ENCODE measurements around the gene SMARCAL1.

DNA sequence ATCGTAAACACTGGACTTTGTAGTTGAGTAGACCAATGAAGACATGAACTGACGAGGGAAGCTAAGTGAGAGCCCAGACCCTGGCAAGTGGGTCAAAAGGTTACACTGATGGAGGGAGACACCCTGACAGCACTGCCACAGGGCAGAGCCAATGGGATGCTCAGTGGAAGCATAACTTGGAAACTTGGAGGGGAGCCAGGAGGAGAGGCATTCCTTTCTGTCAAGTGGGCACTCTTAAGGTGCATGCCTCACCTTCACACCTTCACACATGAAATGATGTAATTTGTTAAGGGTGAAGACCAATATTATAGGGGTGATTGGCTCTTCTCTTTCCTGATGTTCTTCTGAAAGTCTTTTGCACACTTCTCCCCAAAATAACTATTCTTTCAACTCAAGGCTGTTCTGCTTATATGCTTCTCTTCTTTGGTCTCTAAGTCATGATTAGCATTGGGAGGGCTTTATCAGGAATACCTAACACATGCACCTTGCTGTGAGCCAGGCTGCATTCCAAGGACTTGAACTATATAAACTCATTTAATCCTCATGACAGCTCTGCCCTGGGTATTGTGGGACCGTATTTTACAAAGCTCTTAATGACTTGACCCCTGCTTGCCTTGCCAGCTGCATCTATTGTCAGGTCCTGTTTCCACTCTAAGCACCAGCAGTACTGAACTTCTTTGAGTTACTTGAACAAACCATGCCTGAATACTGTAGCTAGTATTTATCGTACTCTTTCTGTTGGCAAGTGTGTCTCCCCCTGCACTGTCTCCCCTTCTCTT lies 105.4 kb downstream of the SMARCAL1 start:
- TF ChIP-seq, protein P1, sequence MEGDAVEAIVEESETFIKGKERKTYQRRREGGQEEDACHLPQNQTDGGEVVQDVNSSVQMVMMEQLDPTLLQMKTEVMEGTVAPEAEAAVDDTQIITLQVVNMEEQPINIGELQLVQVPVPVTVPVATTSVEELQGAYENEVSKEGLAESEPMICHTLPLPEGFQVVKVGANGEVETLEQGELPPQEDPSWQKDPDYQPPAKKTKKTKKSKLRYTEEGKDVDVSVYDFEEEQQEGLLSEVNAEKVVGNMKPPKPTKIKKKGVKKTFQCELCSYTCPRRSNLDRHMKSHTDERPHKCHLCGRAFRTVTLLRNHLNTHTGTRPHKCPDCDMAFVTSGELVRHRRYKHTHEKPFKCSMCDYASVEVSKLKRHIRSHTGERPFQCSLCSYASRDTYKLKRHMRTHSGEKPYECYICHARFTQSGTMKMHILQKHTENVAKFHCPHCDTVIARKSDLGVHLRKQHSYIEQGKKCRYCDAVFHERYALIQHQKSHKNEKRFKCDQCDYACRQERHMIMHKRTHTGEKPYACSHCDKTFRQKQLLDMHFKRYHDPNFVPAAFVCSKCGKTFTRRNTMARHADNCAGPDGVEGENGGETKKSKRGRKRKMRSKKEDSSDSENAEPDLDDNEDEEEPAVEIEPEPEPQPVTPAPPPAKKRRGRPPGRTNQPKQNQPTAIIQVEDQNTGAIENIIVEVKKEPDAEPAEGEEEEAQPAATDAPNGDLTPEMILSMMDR (IDR thresholded peaks at IDR 0.05) = no peak
- no peak for TF ChIP-seq POLR2A (IDR thresholded peaks at IDR 0.05)
